ENCODE results near the gene CUL9.

DNA sequence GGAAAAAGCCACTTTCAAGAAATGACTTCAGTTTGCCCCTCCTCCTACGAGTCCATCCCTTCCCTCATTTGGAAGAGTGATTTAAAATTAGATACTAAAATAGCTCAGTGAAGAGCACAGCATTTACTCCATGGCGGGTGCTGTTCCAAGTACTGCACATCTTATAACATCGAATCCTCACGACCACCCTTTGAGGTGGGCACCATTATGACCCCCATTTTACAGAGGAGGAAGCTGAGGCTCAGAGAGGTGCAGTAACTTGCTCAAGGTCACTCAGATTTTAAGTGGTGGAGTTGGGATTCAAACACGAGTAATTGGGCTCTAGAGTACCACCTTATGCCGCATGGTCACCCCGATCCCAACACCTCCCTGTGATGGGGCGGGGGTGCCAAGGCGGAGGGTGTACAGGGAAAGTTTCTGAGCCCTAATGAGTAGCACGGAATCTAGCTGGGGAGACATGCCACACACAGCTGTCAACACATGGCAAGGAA, 86.8 kb downstream of the CUL9 start:
- TF ChIP-seq CTCF (IDR thresholded peaks at IDR 0.05; ENCODE audit: borderline replicate concordance, extremely low read depth, low read length, poor library complexity, severe bottlenecking) (no peak), EZH2 (IDR thresholded peaks at IDR 0.05; ENCODE audit: borderline replicate concordance, low read depth, low read length, severe bottlenecking) (no peak)
